Esophagus muscularis mucosa (tissue), 4 donors: ENCODE data around the gene SPTB. TPM values are rescaled to one million over a fixed set of nuclear protein-coding genes. Genes with fewer than 3 reads are reported as not detected.

Experiments used
- DNase-seq: peaks from one replicate; pipeline ENCODE4 v3.0.0-alpha.2; 2017; ENCODE audit errors: extremely low spot score
- H3K27ac ChIP-seq, 4 donors: fragments of 200-600 bp; sonication (generic); replicated peaks in 1 of 4; 1 replicate in 3 of 4; 2 replicates in 1 of 4; pipeline ENCODE4 v1.5.1; 2016 to 2019; ENCODE audit warnings: mild to moderate bottlenecking in 1 of 4
- H3K27me3 ChIP-seq, 4 donors: fragments of 200-600 bp; sonication (generic); one replicate each; pipeline versions ENCODE4 v1.5.1 to v1.6.0; 2016 to 2019
- H3K36me3 ChIP-seq, 4 donors: fragments of 200-600 bp; sonication (generic); one replicate each; pipeline ENCODE4 v1.5.1; 2016 to 2019
- H3K4me1 ChIP-seq, 4 donors: fragments of 200-600 bp; sonication (generic); one replicate each; pipeline ENCODE4 v1.5.1; 2016 to 2019
- H3K4me3 ChIP-seq, 4 donors: fragments of 200-600 bp; sonication (generic); 1 replicate in 2 of 4; 2 replicates in 2 of 4; pipeline ENCODE4 v1.5.1; 2016 to 2019; ENCODE audit warnings: mild to moderate bottlenecking in 4 of 4, moderate library complexity in 1 of 4
- H3K9me3 ChIP-seq, 4 donors: fragments of 200-600 bp; sonication (generic); 1 replicate in 3 of 4; 2 replicates in 1 of 4; pipeline ENCODE4 v1.5.1; 2016 to 2019
- CTCF ChIP-seq, 3 experiments: fragments of 200-600 bp in 2 of 3; fragments of 450-650 bp in 1 of 3; sonication (generic) in 2 of 3; IDR thresholded peaks; one replicate each; pipeline ENCODE4 v1.5.1; 2017 to 2019; ENCODE audit warnings: antibody characterized with exemption in 3 of 3, mild to moderate bottlenecking in 2 of 3, moderate library complexity in 1 of 3
- EP300 ChIP-seq: sonication (generic); formaldehyde crosslinking; IDR thresholded peaks from one replicate; pipeline ENCODE4 v1.6.1; 2017; ENCODE audit warnings: antibody characterized with exemption
- POLR2A ChIP-seq: fragments of 450-650 bp; IDR thresholded peaks from one replicate; pipeline ENCODE4 v1.6.1; 2017; ENCODE audit warnings: antibody characterized with exemption, moderate library complexity, mild to moderate bottlenecking, low read depth
- POLR2AphosphoS5 ChIP-seq, 2 donors: sonication (generic); formaldehyde crosslinking; IDR thresholded peaks; one replicate each; pipeline ENCODE4 v1.6.1; 2017; ENCODE audit warnings: antibody characterized with exemption in 2 of 2
- WGBS: methylation state at CpG from one replicate; pipeline ENCODE4 v1.1.5; 2018; 5-methylcytosine and 5-hydroxymethylcytosine counted together
- intact Hi-C: fragments of 100-400 bp; cut with DNase I; formaldehyde crosslinking; loops from one replicate; pipeline ENCODE4 v1.15.1; 2023
- total RNA-seq, 4 donors: library from RNA; depleted of rRNA; stranded (reverse); fragments of >200 nt; gene quantifications; one replicate each; pipeline versions ENCODE4 v1.1.0 to v1.2.1, GENCODE V29; 2016

The SPTB gene
- total RNA-seq, 4 donors from 2014 or later = 0.83 to 2.5 (median 1.8) TPM

GRCh38 chr14:64731141-64731581 lies 148.5 kb downstream of the SPTB start:
- peaks cover 32 to 79% (median 62%) of the 10 kb centered on the region in 4 donors for H3K36me3 ChIP-seq
- 96% methylated on average over 10 of the region's 15 CpGs for WGBS

GRCh38 chr14:64730681-64731080 lies 149.0 kb downstream of the SPTB start:
- Histone ChIP-seq H3K36me3 (peaks cover 32 to 75% (median 58%) of the 10 kb centered on the region in 4 donors), H3K9me3 (no peaks in the 10 kb centered on the region), H3K27me3 (no peaks in the 10 kb centered on the region), H3K27ac (no peak overlapping the region), H3K4me1 (peaks cover 11 to 34% (median 29%) of the 10 kb centered on the region in 4 donors), H3K4me3 (no peak overlapping the region)
- intact Hi-C loops = no loop called here
- 92% methylated on average over 12 of the region's 12 CpGs for WGBS
- DNase-seq = no peak
- no peak for TF ChIP-seq CTCF (IDR thresholded peaks at IDR 0.05)
- no peak for TF ChIP-seq POLR2AphosphoS5 (IDR thresholded peaks at IDR 0.05)
- TF ChIP-seq POLR2A = no peak
- TF ChIP-seq EP300 = no peak

More at GRCh38 chr14:64731141-64731581, 148.5 kb downstream of the SPTB start:
- TF ChIP-seq POLR2A = no peak
- TF ChIP-seq CTCF (IDR thresholded peaks at IDR 0.05) = no peak
- no peak for TF ChIP-seq EP300
- TF ChIP-seq POLR2AphosphoS5 (IDR thresholded peaks at IDR 0.05) = no peak
- DNase-seq = no peak
- no peaks in the 10 kb centered on the region for H3K9me3 ChIP-seq
- H3K27me3 ChIP-seq = no peaks in the 10 kb centered on the region
- H3K27ac ChIP-seq = no peak overlapping the region
- H3K4me1 ChIP-seq = peaks cover 7 to 30% (median 25%) of the 10 kb centered on the region in 4 donors
- intact Hi-C loops = no loop called here
- no peak overlapping the region for H3K4me3 ChIP-seq

GRCh38 chr14:64730061-64730440 lies 149.7 kb downstream of the SPTB start:
- no peak for DNase-seq
- whole genome bisulfite sequencing = 100% methylated on average over 1 of the region's 1 CpG
- Histone ChIP-seq H3K27me3 (no peaks in the 10 kb centered on the region), H3K4me1 (peaks cover 16 to 41% (median 31%) of the 10 kb centered on the region in 4 donors), H3K4me3 (no peak overlapping the region), H3K36me3 (peaks cover 32 to 71% (median 58%) of the 10 kb centered on the region in 4 donors), H3K9me3 (no peaks in the 10 kb centered on the region), H3K27ac (no peak overlapping the region)
- no peak for TF ChIP-seq CTCF (IDR thresholded peaks at IDR 0.05)
- intact Hi-C loops = no loop called here

- DNase-seq = no peak
- H3K9me3 ChIP-seq = no peaks in the 10 kb centered on the region
- no peak overlapping the region for H3K4me3 ChIP-seq
- intact Hi-C loops = no loop called here
- peaks cover 22 to 41% (median 32%) of the 10 kb centered on the region in 4 donors for H3K4me1 ChIP-seq
- H3K27me3 ChIP-seq = no peaks in the 10 kb centered on the region
- no peak overlapping the region for H3K27ac ChIP-seq
- H3K36me3 ChIP-seq = peaks cover 32 to 71% (median 58%) of the 10 kb centered on the region in 4 donors
- WGBS = 79% methylated on average over 5 of the region's 5 CpGs
- TF ChIP-seq POLR2AphosphoS5 (IDR thresholded peaks at IDR 0.05) (no peak), CTCF (IDR thresholded peaks at IDR 0.05) (no peak), POLR2A (no peak), EP300 (no peak)
These were observed 150.2 kb downstream of the SPTB start for GRCh38 chr14:64729386-64730060.
